ENCODE measurements around the gene MIA3.

DNA sequence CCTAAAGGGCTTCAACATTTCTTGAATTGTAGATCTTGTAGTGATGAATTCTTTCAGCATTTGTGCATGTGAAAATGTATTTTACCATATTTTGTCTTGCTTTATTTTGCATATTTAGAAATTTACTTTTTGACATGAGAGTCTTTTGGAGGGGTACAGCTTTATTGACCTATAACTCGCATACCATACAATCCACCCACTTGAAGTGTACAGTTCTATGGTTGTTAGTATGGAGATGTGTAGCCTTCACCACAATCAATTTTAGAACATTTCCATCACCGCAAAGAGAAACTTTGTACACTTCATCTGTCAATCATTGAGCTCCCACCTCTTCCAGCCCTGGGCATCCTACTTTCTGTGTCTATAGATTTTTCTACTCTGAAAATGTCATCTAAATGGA lies 7.2 kb upstream of the MIA3 start:
- no peak for TF ChIP-seq RAD21 (IDR thresholded peaks at IDR 0.05; ENCODE audit: low read length)
- TF ChIP-seq, protein P1, sequence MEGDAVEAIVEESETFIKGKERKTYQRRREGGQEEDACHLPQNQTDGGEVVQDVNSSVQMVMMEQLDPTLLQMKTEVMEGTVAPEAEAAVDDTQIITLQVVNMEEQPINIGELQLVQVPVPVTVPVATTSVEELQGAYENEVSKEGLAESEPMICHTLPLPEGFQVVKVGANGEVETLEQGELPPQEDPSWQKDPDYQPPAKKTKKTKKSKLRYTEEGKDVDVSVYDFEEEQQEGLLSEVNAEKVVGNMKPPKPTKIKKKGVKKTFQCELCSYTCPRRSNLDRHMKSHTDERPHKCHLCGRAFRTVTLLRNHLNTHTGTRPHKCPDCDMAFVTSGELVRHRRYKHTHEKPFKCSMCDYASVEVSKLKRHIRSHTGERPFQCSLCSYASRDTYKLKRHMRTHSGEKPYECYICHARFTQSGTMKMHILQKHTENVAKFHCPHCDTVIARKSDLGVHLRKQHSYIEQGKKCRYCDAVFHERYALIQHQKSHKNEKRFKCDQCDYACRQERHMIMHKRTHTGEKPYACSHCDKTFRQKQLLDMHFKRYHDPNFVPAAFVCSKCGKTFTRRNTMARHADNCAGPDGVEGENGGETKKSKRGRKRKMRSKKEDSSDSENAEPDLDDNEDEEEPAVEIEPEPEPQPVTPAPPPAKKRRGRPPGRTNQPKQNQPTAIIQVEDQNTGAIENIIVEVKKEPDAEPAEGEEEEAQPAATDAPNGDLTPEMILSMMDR (conservative IDR thresholded peaks at IDR 0.05; ENCODE audit: low read depth, low read length), result no peak
- TF ChIP-seq MXI1 (IDR thresholded peaks at IDR 0.05; ENCODE audit: borderline replicate concordance, low read depth, low read length), result no peak
- no peak for TF ChIP-seq RCOR1 (IDR thresholded peaks at IDR 0.05; ENCODE audit: insufficient replicate concordance, low read length)
- TF ChIP-seq POLR2A (IDR thresholded peaks at IDR 0.05; ENCODE audit: low read depth, low read length), result no peak
- TF ChIP-seq MAFK (IDR thresholded peaks at IDR 0.05; ENCODE audit: low read depth, low read length), result no peak
- TF ChIP-seq USF2 (IDR thresholded peaks at IDR 0.05; ENCODE audit: low read depth, low read length), result no peak
- no peak for TF ChIP-seq CHD1 (IDR thresholded peaks at IDR 0.05; ENCODE audit: low read depth, low read length)
- TF ChIP-seq MAZ (IDR thresholded peaks at IDR 0.05; ENCODE audit: borderline replicate concordance, low read depth, low read length), result no peak
- no peak for TF ChIP-seq CEBPB (IDR thresholded peaks at IDR 0.05; ENCODE audit: low read depth, low read length)
- TF ChIP-seq RFX5 (IDR thresholded peaks at IDR 0.05; ENCODE audit: low read depth, low read length), result no peak
- no peak for TF ChIP-seq NFE2L2 (IDR thresholded peaks at IDR 0.05; ENCODE audit: low read depth, low read length)
- TF ChIP-seq BHLHE40 (IDR thresholded peaks at IDR 0.05; ENCODE audit: low read depth, low read length), result no peak
- no peak for TF ChIP-seq FOS (IDR thresholded peaks at IDR 0.05; ENCODE audit: low read depth, low read length)
